ENCODE data around the gene DLGAP1.
"Not testable (repeated sequence)": the region's sequence is repeated elsewhere in the genome, so short reads cannot be mapped to it uniquely, and the experiment has no call there.

The DLGAP1 gene

DNA sequence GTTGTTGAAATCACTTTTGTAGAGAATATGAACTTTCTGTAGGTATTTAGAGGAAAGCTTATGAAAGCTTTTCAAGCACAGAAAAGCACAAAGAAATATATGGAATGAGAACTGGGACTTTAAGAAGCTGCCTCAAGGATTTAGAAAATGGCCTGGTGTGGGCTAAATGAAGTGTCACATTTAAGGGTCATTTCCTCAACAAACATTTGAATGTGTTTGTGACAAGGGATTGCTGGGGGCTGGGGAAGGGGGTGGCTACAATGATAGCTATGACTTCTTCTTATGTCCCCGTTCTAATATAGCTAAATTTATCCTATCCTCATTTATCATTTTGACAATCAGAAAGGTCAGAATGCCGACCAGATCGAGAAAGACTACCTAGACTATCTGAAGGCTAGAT lies 69.2 kb downstream of the DLGAP1 start:
- DNase-seq, result no peak

DNA sequence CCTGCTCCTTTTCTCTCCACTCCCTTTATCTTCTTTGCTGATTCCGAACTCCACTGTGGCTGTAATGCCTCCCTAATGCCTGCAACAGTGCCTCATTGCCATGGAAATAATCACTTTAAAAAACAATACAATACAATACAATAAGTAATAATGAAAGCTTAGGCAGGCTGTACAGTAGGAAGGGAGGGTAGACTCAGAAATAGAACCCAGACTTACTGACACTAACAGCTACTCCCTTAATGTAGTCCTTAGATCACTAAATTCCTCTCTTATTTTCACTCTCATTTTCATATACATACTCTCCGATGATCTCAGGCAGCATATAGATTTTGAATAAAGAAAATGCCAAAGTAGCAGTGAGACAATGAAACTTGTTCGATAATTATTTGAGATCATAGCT lies 70.2 kb downstream of the DLGAP1 start:
- no peak for DNase-seq

DNA sequence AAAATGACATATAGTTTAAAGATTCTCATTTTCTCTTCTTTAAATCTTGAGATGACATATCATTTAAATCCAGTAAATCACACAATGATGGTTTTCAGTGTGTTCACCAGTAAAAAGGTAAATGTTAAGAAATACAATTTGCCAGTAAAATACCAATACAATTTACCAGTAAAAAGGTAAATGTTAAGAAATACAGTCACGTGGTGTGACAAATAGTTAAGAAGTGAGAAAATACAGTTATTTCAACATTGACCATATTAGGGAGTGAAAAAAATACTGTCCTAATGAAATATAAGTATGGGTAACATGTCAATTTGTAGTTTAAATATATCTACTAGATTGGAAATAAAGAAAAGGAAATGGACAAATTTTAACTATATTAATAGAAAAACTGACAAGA lies 80.5 kb downstream of the DLGAP1 start:
- no peak for DNase-seq

DNA sequence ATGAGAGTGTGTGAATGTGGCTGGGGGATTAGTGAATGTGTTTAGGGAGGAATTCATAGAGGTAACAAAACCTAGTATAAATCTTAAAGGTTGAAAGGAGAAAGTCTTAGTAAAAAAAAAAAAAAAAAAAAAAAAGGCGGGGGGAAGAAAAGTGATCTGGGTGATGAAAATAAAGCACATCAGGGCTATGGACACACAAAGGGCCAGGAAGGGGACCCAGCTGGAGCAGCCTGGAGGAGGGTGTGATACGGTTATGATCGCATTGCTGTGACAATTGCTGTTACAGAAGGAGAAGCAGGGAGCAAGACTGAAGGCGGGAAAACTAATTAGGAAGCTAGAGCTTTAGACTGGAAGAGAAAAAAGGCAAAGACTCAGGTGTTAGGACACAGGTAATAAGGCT lies 85.4 kb downstream of the DLGAP1 start:
- no peak for DNase-seq

DNA sequence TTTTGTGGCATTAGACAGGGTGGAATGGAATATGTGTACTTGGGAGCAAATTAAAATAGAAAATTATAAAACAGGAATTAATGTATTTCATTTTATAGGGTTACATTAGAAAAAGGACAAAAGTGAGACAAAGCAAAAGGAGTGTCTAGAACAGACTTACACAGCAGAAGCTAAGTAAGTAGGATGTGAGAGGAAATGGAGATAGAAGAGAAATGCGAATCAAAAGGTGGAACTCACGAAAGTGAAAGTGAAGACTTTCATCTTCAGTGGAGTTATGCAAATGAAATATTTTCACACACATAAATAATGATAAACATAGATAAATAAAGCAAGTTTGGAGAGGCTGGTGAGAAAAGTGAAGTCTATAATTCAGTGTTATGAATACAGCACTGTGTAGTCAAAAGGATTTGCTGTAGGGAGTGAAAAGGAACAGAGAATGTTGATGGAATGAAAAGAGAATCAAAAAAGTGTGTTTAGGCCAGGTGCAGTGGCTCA lies 94.8 kb downstream of the DLGAP1 start:
- no peak for DNase-seq

DNA sequence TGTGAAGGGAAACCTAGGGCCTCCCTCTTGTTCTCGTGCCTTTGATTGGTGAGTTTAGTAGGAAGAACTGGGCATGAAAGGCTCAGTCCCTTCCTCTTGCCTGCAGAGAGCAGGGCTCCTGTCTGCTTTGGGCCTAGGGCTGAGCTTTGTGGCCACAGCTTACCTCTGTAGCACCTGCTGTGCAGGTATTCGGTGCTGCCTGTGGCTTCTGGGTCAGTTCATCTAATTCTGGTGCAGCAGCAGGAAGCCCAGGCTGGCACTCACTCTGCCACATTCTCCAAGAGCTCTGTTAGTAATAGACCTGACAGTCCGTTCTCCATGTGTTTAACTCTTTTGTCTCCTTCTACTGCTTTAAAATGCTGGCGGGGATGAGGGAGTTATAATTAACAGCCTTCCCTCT lies 96.5 kb downstream of the DLGAP1 start:
- DNase-seq, result no peak

DNA sequence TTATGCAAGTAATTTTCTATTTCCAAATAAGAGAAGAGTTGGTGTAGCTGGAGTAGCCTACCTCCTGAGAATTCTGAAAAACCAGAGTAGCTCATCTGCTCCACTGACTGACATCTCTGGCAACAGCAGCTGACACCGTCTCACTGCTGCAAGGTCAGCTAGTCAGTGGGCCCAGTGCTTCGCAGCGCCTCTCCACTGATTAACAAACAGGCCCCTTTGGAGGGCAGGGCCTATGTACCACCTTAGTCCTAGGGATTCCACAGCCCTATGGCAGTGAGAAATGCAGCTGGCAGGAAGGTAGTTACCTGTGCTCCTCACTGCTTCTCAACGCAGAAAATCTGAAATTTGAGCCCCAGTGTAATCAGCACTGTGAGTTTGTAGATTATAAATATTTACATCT lies 97.5 kb downstream of the DLGAP1 start:
- no peak for DNase-seq

DNA sequence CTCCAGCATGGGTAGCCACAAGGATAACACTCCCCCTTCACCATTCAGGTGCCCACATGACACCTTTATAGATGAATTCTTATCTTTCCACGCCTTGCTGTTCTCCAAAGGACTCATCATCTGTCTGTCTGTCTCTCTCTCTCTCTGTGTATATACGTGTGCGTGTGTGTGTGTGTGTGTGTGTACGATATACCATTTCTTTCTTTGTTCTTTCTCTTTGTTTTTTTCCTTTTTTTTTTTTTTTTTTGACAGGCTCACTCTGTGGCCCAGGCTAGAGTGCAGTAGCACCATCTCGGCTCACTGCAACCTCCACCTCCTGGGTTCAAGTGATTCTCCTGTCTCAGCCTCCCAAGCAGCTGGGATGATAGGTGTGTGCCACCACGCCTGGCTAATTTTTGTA lies 98.2 kb downstream of the DLGAP1 start:
- no peak for DNase-seq

DNA sequence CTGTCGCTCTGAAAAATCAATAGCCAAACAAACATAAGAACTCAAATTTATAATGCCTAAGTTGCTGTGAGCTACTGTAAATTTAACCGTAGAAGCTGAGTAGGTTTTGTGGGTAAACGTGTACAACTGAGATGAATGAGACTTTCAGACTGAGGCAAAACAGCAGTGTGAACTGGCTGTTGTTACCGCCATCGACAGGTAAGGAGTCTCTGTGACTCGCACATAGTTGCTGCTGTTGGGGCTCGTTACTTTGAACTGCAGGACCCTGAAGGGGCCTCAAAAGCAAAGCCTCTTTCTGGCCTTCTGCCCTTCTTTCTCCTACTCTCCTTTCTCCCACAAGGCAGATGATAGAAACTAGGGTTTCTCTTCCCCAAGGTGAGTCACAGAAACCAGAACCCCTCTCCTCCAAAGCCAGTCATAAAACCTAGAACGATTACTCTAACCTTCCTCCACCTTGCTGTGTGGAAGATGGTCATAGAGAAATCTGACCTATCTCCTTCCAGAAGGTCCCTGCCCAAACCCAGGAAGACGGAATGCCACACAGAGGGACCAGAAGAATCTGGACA lies 101.2 kb downstream of the DLGAP1 start:
- no peak for DNase-seq

DNA sequence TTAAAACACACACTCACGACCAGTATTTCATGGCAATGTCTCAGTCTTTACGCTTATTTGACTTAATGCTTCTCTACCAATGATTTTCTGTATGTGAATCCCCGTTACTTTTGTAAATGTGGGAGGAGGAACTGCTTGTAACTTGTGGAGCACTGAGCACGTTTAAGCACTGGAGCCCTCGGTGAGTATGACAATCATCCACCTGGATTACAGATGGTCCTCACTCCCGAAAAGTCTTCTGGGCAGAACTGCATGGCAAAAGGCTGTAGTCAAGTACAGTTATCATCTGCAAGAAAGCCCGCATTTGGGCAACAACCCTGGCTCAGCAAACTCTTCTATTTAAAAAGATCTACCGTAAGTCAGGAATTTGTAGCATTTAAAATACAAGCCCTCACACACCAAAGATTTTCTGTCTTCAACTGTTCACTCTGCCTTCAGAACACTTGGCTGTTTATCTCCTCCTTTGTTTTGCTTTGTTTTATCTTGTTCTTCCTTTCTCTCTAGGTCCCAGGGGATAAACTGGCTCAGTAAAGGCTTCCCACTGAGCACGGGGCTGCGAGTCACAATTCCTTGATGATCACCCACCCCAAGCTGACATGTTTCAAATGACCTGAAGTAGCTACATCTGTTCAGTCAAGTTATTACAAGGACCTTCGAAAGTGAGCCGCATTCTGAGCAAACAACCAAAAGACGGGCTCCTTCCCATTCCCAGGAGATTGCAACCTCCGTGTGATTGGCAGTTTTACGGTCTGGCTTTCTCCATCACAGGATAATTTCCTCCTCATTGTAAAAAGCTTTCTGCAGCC lies 102.2 kb downstream of the DLGAP1 start:
- no peak for DNase-seq

DNA sequence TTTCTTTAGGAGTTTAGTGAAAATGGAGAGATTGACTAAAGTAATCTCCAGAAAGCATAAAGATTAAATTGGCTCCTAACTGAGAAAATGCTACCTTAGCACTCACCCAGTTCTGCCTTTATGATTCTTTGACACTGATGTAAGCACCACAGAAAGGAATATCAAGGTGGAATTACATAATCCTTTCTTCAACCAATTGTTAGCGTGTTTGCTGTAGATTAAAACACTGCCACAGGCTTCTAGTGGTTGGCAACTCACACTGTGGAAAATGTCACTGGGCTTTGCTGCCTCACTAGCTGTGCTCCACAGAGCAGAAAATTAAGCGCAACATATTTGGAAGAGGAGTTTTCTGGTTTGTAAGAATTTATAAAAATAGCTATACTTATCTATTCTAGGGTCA lies 104.1 kb downstream of the DLGAP1 start:
- no peak for DNase-seq

DNA sequence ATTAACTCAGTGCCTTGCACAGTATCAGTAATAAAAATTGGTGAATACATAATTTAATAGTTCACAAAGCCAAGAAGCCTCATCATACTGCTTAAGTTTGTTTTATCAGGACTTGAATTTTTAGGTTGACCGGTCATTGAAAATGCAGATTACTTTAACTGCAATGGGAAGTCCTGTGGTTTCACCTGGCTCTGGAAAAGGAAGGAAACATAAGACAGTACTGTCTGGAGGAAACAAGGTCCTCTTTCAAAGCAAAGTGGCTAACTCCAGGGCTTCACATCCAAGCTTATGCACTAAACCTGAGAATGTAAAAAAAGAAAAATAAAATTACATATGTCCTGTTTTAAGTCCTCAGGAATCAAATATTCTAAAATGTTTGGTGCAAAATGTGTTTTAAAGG lies 119.7 kb downstream of the DLGAP1 start:
- no peak for DNase-seq

DNA sequence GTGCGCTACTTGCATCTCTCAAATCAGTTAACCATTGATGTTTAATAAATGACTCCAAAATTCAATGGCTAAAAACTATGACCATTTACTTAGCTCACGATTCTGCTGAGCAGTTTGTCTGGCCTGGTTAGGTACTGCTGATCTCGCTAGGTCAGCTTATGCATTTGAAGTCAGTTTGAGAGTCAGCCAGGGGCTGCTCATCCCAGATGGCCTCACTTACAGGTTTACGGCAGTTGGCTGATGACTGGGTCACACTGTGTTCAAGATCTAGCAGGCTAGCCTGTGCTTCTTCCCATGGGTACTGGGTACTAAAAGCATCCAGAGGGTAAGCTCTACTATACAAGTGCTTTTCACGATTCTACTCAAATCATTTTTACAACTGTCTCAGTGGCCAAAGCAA lies 122.1 kb downstream of the DLGAP1 start:
- DNase-seq, result no peak

DNA sequence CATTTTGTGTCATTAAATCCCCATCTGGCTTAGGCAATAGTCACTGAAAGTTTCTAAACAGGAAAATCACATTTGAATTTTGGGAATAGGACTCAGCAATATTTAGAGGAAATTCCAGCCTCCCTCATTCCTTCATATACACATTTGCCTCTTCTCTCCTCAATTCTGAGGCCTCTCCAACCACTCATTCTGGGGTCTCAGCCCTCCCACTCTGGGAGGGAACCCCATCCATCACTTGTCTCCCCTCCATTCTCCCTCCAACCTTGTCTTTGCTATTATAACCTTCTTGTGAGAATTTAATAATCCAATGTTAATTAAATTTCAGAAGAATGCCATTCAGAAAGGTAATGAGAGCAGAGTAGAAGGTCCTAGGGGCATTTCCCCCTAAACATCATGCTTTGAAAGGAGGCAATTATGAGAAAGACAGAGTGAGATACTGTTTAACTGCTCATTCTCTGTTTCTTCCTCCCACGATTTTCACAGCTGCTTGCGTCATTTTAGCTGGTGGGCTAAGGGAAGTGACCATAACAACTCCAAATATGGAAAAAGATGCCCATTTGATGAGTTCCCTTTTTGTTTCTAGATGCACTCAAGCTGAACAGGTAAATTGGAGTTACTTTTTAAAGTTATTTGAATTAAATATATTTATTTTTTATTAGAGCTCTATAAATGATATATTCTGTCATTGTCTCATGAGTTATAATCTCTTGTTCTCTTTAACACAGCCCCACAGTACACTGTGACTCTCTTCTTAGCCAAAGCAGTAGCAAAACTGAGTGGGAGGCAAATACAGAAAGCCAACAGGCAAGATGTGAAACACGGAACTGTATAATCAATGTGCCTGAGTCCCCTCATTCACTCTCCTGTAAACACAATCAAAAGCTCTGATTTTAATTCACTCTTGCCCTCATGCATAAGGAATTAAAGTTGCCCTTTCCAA lies 135.1 kb downstream of the DLGAP1 start:
- DNase-seq, result no peak

DNA sequence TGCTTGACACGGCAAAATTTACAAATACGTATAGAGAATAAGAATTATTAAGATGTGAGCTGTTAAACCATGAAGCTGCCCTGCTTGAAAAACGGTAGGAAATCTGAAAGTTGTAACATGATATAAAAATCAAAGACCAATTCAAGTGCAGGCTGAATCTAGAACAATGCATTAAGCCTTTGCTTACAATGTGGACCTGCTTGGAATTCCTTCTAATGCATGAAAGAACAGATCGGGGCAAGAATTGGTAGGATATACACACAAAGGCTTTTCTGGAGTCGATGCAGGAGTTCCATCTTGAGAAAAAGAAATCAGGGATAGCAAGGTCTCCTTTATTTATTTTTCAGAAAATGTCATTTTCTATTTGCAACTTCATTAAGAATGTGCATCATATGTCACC lies 136.8 kb downstream of the DLGAP1 start:
- DNase-seq, result no peak

DNA sequence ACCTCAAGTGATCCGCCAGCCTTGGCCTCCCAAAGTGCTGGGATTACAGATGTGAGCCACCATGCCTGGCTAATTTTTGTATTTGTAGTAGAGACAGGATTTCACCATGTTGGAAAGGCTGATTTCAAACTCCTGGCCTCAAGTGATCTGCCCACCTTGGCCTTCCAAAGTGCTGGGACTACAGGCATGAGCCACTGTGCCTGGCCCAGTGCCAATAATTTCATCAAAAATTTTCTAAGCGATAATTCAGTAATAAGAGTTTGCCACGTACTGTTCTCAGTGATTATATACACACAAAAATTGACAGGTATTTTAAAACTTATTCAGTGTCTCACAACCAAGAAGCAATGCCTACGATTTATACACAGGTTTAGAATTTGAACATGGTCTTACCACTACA lies 143.2 kb downstream of the DLGAP1 start:
- DNase-seq, result not testable (repeated sequence)

DNA sequence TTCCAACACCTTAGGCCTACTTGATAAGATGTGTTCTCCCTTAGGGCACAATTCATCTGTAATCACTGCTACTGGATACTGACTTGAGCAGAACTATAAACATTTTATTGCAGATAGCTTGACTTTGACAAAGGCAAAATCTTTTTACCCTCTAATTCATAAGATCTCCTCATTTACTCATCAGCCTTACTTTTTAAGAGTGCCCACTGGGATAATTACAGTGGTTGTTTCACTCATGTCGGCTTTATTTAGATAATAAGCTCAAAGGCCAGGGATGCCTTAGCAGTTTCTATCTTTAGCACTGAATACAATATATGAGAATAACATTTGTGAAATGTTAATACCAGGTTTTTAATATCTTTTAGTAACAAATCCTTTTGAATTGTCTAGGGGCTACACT lies 144.0 kb downstream of the DLGAP1 start:
- no peak for DNase-seq

DNA sequence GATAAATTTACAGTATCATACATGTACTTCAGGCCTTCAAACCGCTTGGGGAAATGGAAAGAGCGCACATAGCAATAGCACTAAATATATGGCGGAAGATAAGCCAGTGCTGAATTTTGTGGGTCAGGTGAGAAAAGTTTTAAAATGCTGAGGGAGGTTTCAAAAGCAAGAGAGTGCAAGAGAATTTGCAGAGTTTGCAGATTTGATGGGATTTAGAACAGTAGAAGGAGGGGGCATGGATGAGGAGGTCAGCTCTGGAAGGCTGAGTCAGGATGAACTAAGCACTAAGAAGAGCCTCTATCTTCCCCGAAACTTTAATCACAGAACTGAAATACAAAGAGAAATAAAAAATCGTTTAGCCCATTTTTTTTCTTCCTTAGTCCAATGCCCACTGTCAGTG lies 145.9 kb downstream of the DLGAP1 start:
- no peak for DNase-seq

DNA sequence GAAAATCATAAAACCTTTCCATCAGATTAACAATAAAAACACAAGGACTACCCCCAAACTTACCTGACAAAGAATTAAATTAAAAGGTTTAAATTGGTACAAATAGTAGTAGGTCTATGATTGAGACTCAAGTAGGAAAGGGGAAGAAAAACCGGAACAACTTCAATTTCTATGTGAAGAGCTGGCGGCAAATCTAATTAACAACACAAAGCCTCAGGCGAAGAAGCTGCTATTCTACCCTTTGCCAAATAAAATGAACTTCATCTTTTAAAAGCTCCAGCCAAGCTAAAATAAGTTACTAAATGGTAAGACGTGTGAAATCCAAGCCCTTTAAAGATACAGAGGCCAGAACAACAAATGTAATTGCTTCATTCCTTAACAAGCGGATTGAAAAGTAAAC lies 146.5 kb downstream of the DLGAP1 start:
- DNase-seq, result no peak

DNA sequence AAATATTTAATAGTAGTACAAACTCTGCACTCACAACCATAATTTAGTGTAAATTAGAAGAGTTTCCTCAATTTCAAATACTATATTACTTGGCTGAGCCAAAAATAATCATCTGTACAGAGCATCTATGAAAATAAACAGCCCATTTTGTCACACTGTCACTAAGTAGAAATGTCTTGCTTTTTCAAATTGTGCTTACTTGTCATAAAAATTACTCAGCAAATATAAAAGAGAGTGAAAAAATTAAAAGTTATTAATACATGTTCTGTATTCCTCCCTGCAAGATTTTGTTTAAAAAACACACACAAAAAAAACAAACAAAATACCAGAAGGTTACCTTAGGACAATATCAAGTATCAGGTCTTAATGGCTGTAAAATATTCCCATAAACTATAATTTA lies 155.7 kb downstream of the DLGAP1 start:
- DNase-seq, result no peak

DNA sequence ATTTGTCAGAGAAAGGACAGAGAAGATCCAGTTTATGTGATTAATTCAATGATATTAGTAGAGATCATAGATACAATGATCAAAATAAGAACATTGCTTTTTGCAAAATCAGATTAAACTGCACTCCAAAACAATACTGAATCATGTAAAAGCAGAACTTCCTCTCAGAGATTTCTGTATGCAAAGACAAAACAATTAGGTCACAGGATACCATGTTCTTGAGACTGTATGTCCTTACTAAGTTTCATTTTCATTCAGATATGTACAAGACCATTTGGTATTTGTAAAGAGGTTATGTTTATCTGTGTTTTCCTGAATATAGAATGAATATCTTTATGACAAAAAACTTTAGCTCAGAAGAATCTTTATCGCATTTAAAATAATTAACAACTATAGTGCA lies 161.8 kb downstream of the DLGAP1 start:
- DNase-seq, result no peak

DNA sequence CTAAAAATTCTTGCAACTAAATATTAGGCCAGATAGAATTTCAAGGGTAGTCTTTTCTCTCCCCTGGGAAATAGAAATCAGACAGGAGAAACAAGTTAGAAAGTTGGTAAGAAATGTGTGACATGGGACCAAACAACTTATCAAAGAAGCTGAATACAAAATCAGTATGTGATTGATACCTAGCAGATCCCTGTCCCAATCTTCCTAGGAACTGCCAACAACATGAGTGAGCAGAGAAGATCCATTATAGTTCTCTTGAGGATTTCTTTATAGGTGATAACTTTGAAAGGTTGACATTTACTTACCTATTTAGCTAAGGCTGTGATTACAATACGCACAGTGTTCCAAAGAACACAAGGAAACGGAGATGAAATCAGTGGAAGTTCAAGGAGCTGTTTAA lies 162.4 kb downstream of the DLGAP1 start:
- DNase-seq, result no peak

DNA sequence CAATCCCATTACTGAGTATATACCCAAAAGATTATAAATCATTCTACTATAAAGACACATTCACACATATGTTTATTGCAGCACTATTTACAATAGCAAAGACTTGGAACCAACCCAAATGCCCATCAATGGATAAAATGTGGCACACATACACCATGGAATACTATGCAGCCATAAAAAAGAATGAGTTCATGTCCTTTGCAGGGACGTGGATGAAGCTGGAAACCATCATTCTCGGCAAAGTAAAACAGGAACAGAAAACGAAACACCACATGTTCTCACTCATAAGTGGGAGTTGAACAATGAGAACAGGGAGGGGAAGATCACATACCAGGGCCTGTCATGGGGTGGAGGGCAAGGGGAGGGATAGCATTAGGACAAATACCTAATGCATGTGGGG lies 167.8 kb downstream of the DLGAP1 start:
- not testable (repeated sequence) for DNase-seq

All from fibroblast of skin of scalp (primary cell).